Smooth muscle cell (in vitro differentiated cells): Measurements from ENCODE around the gene CMPK2. TPM values are rescaled to one million over a fixed set of nuclear protein-coding genes. Genes with fewer than 3 reads are reported as not detected.

Source experiments
- DNase-seq: peaks from one replicate; lab custom pipeline; 2025; ENCODE audit not compliant: unreplicated experiment; lab: John Stamatoyannopoulos, UW
- H2AFZ ChIP-seq: fragments of 200-600 bp; sonication (generic); 2 replicates; pipeline ENCODE4 v1.6.0; 2016; ENCODE audit warnings: antibody characterized with exemption, low read depth, mild to moderate bottlenecking
- H3F3A ChIP-seq: fragments of 200-600 bp; sonication (generic); 2 replicates; pipeline ENCODE4 v1.6.0; 2017; ENCODE audit warnings: antibody characterized with exemption, low read depth
- H3K27ac ChIP-seq: fragments of 200-600 bp; sonication (generic); 2 replicates; pipeline ENCODE4 v1.5.1; 2016; ENCODE audit warnings: low read depth, mild to moderate bottlenecking
- H3K27me3 ChIP-seq: fragments of 200-600 bp; sonication (generic); 2 replicates; pipeline ENCODE4 v1.6.1; 2016; ENCODE audit warnings: low read depth, mild to moderate bottlenecking
- H3K36me3 ChIP-seq: fragments of 200-600 bp; sonication (generic); 2 replicates; pipeline ENCODE4 v1.5.1; 2016; ENCODE audit warnings: low read depth
- H3K4me1 ChIP-seq: fragments of 200-600 bp; sonication (generic); 2 replicates; pipeline ENCODE4 v1.5.1; 2016; ENCODE audit warnings: low read depth
- H3K4me2 ChIP-seq: fragments of 200-600 bp; sonication (generic); 2 replicates; pipeline ENCODE4 v1.6.0; 2016; ENCODE audit warnings: mild to moderate bottlenecking
- H3K4me3 ChIP-seq: fragments of 200-600 bp; sonication (generic); 2 replicates; pipeline ENCODE4 v1.5.1; 2016; ENCODE audit warnings: mild to moderate bottlenecking
- H3K79me2 ChIP-seq: fragments of 200-600 bp; sonication (generic); 2 replicates; pipeline ENCODE4 v1.6.0; 2016; ENCODE audit warnings: low read depth, mild to moderate bottlenecking
- H3K9ac ChIP-seq: fragments of 200-600 bp; sonication (generic); 2 replicates; pipeline ENCODE4 v1.6.0; 2016; ENCODE audit warnings: low read depth
- H3K9me3 ChIP-seq: fragments of 200-600 bp; sonication (generic); replicated peaks from 2 replicates; pipeline ENCODE4 v1.5.1; 2016; ENCODE audit warnings: low read depth
- H4K20me1 ChIP-seq: fragments of 200-600 bp; sonication (generic); 2 replicates; pipeline ENCODE4 v1.6.0; 2016; ENCODE audit warnings: low read depth
- WGBS: methylation state at CpG from one replicate; pipeline ENCODE4 v1.1.7; 2016; ENCODE audit warnings: low lambda C conversion rate; 5-methylcytosine and 5-hydroxymethylcytosine counted together
- polyA plus RNA-seq: library from polyadenylated mRNA; unstranded; fragments of >200 nt; fragmentation: Nextera tagmentation; extraction: Ambion mirVana; gene quantifications from 2 replicates; pipeline ENCODE4 v1.2.1, GENCODE V29; 2016
- total RNA-seq: library from RNA; depleted of rRNA; stranded (reverse); fragments of >200 nt; gene quantifications from 2 replicates; pipeline ENCODE4 v1.2.3, GENCODE V29; 2014
- TF ChIP-seq, protein P1 (sequence below): fragments of 200-600 bp; sonication (generic); IDR thresholded peaks from 2 replicates; pipeline ENCODE4 v1.5.1; 2017; ENCODE audit warnings: borderline replicate concordance, mild to moderate bottlenecking, antibody characterized with exemption; ENCODE audit not compliant: insufficient read depth, poor library complexity, severe bottlenecking

CMPK2 gene
- total and polyA plus RNA-seq, 2 experiments from 2014 or later, result 0.19 to 0.31 TPM

DNA sequence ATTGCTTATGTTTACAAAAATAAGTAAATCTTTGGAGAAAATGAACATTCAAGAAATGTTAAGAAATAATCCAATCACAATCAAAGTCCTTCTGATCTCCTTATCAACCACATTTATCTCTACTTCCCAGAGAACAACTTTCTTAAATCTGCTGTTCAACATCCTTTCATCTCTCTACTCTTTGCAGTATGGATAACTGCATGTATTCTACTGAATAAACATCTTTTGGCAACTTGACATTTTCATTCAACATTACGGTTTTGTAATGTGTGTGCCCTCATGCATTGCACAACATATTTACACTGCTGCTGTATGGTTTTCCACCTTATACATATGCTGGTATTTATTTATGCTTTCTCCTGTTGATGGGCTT lies 9.2 kb downstream of the CMPK2 start:
- no peaks in the 10 kb centered on the region for H4K20me1 ChIP-seq

DNA sequence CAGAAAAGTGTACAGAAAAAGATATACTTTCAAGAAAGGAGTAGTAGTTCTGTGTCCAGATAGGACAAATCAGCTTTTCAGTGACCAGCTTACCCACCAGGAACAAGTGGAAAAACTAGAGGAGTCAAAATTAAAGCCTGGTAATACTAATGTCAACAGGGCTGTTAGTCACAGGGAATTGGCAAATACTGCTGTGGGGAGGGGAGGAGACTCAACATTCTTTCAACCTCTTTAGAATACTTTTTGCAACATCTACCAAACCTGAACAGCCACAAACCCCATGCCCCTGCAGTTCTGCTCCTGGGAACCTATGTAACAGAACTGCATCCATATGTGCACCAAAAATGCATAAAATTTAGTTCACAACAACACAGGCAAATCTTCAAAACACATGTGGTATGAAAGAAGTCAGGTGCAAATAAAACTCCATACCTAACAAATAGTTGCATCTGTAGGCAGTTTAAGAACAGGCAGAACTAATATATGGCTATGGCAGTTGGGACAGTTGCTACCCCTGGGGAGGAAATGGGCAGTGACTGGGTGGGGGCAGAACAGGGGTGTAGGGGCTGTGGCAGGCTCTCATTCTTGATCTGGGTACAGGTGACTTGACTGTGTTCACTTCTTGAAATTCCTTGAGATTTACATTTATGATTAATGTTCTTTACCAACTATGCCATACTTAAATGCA lies 9.7 kb downstream of the CMPK2 start:
- no peaks in the 10 kb centered on the region for H3K27me3 ChIP-seq
- H3K9ac ChIP-seq, result no peak overlapping the region

More for the DNA sequence above, 9.2 kb downstream of the CMPK2 start:
- no peaks in the 10 kb centered on the region for H3K36me3 ChIP-seq
- H3K27me3 ChIP-seq, result no peaks in the 10 kb centered on the region
- no peaks in the 10 kb centered on the region for H3K9me3 ChIP-seq
- H3K4me2 ChIP-seq, result no peak overlapping the region
- H3K4me3 ChIP-seq, result no peak overlapping the region
- H2AFZ ChIP-seq, result no peak overlapping the region
- DNase-seq, result no peak
- H3K4me1 ChIP-seq, result no peaks in the 10 kb centered on the region
- WGBS, result 79% methylated on average over 1 of the region's 1 CpG
- H3K79me2 ChIP-seq, result no peaks in the 10 kb centered on the region
- TF ChIP-seq, protein P1, sequence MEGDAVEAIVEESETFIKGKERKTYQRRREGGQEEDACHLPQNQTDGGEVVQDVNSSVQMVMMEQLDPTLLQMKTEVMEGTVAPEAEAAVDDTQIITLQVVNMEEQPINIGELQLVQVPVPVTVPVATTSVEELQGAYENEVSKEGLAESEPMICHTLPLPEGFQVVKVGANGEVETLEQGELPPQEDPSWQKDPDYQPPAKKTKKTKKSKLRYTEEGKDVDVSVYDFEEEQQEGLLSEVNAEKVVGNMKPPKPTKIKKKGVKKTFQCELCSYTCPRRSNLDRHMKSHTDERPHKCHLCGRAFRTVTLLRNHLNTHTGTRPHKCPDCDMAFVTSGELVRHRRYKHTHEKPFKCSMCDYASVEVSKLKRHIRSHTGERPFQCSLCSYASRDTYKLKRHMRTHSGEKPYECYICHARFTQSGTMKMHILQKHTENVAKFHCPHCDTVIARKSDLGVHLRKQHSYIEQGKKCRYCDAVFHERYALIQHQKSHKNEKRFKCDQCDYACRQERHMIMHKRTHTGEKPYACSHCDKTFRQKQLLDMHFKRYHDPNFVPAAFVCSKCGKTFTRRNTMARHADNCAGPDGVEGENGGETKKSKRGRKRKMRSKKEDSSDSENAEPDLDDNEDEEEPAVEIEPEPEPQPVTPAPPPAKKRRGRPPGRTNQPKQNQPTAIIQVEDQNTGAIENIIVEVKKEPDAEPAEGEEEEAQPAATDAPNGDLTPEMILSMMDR, result no peak
- peaks cover 3% of the 10 kb centered on the region for H3F3A ChIP-seq
- no peak overlapping the region for H3K9ac ChIP-seq
- H3K27ac ChIP-seq, result no peak overlapping the region

DNA sequence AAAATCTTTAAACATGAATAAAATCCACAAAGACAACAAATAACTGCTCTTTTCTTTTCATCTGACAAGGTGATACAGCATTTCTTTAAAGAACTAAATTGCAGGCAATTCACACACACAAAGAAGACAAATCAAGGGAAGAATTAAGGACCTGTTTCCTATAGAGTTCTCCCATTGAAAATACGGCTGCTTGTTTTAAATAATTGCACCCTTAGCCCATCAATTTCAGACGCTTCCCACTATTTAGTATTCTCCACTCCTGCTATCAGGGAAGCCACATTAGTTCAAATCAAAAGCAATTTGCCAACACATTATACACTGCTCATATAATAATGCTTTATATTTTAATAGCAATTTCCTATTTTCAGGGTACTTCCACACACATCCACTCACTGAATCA lies 11.3 kb downstream of the CMPK2 start:
- Histone ChIP-seq H2AFZ (no peak overlapping the region), H3K36me3 (no peaks in the 10 kb centered on the region), H3K4me1 (no peaks in the 10 kb centered on the region), H4K20me1 (no peaks in the 10 kb centered on the region), H3K4me3 (no peak overlapping the region), H3K27me3 (no peaks in the 10 kb centered on the region), H3K79me2 (no peaks in the 10 kb centered on the region), H3K27ac (no peak overlapping the region), H3F3A (peaks cover 3% of the 10 kb centered on the region), H3K9me3 (no peaks in the 10 kb centered on the region), H3K9ac (no peak overlapping the region), H3K4me2 (no peak overlapping the region)
- 65% methylated on average over 2 of the region's 2 CpGs for WGBS
- DNase-seq, result no peak
- TF ChIP-seq, protein P1, result no peak

More for the DNA sequence above, 9.7 kb downstream of the CMPK2 start:
- no peak for DNase-seq
- no peaks in the 10 kb centered on the region for H3K36me3 ChIP-seq
- peaks cover 3% of the 10 kb centered on the region for H3F3A ChIP-seq
- no peaks in the 10 kb centered on the region for H3K9me3 ChIP-seq
- no peaks in the 10 kb centered on the region for H4K20me1 ChIP-seq
- no peak overlapping the region for H2AFZ ChIP-seq
- H3K4me3 ChIP-seq, result no peak overlapping the region
- H3K27ac ChIP-seq, result no peak overlapping the region
- H3K4me1 ChIP-seq, result no peaks in the 10 kb centered on the region
- H3K79me2 ChIP-seq, result no peaks in the 10 kb centered on the region
- TF ChIP-seq, protein P1, result no peak
- H3K4me2 ChIP-seq, result no peak overlapping the region

DNA sequence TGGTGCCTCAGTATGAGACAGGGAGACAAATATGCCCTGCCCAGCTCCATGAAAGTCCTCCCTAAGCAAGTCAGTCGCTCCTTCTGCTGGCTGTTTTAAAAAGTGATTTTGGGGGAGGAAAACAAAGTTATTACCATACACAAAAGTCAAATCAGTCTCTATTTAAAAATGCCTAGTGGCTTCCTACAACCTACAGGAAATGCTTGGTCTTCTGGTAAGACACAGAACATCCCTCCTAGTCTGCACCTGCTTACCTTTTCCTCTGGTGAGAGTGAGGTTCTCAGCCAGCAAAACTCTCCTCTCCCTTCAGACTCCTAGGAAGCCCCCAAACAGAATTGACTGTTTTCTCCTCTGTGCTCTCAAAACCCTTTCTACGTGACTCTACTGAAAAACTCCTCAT lies 13.5 kb downstream of the CMPK2 start:
- H3K27ac ChIP-seq, result no peak overlapping the region
- 90% methylated on average over 2 of the region's 2 CpGs for WGBS
- TF ChIP-seq, protein P1, result no peak
- H3K4me1 ChIP-seq, result no peaks in the 10 kb centered on the region
- no peak overlapping the region for H3K9ac ChIP-seq
- peaks cover 3% of the 10 kb centered on the region for H3F3A ChIP-seq
- no peak for DNase-seq
- H3K27me3 ChIP-seq, result no peaks in the 10 kb centered on the region
- H4K20me1 ChIP-seq, result no peaks in the 10 kb centered on the region
- no peak overlapping the region for H3K4me3 ChIP-seq
- H3K36me3 ChIP-seq, result no peaks in the 10 kb centered on the region
- H3K9me3 ChIP-seq, result no peaks in the 10 kb centered on the region
- H3K4me2 ChIP-seq, result no peak overlapping the region
- no peak overlapping the region for H2AFZ ChIP-seq
- no peaks in the 10 kb centered on the region for H3K79me2 ChIP-seq
